CD4-positive, alpha-beta T cell (primary cell): Measurements from ENCODE around the gene CRYAA. TPM values are rescaled to one million over a fixed set of nuclear protein-coding genes. Genes with fewer than 3 reads are reported as not detected.
"Not testable (repeated sequence)": the region's sequence is repeated elsewhere in the genome, so short reads cannot be mapped to it uniquely, and the experiment has no call there.

ENCODE experiments used
- ATAC-seq: fragments of 200-7000 bp; cut with Tn5 transposase; one replicate; pipeline ENCODE4 v1.10.0; 2022; ENCODE audit warnings: mild to moderate bottlenecking; ENCODE audit not compliant: poor library complexity
- CTCF ChIA-PET: fragments of 350-600 bp; sonication (Branson Sonifier 250); formaldehyde crosslinking; loops from one replicate; lab custom pipeline; 2021; ENCODE audit warnings: antibody characterized with exemption, inconsistent platforms; lab: Charles Lee
- POLR2A ChIA-PET: fragments of 350-600 bp; sonication (Branson Sonifier 250); formaldehyde crosslinking; loops from one replicate; lab custom pipeline; 2021; ENCODE audit warnings: antibody characterized with exemption, inconsistent platforms; lab: Charles Lee
- DNase-seq, 14 experiments: peaks; one replicate each; pipeline ENCODE4 v3.0.0-alpha.2; 2013 to 2020; ENCODE audit warnings: mixed read lengths in 2 of 14
- H3K27ac ChIP-seq, 2 donors: one replicate each; pipeline versions ENCODE4 v1.5.1 to v1.7.0; 2013; ENCODE audit warnings: low read length in 2 of 2, low read depth in 1 of 2, mild to moderate bottlenecking in 1 of 2
- H3K27me3 ChIP-seq, 2 experiments: 1 replicate in 1 of 2; 2 replicates in 1 of 2; pipeline versions ENCODE4 v1.6.1 to v1.7.0; 2013; ENCODE audit warnings: low read length in 2 of 2, control low read depth in 1 of 2, mild to moderate bottlenecking in 1 of 2, moderate library complexity in 1 of 2; ENCODE audit not compliant: insufficient read depth in 2 of 2, control insufficient read depth in 1 of 2
- H3K36me3 ChIP-seq: one replicate; pipeline ENCODE4 v1.6.1; 2013; ENCODE audit warnings: low read length, control low read depth; ENCODE audit not compliant: insufficient read depth
- H3K4me1 ChIP-seq: one replicate; pipeline ENCODE4 v1.6.1; 2013; ENCODE audit warnings: low read length, control low read depth; ENCODE audit not compliant: insufficient read depth
- H3K4me3 ChIP-seq: one replicate; pipeline ENCODE4 v1.5.1; 2013; ENCODE audit warnings: mild to moderate bottlenecking, low read length, moderate library complexity
- H3K9me3 ChIP-seq, 2 experiments: 1 replicate in 1 of 2; 2 replicates in 1 of 2; pipeline versions ENCODE4 v1.6.1 to v1.7.0; 2013; ENCODE audit warnings: low read length in 2 of 2, mild to moderate bottlenecking in 2 of 2, control low read depth in 1 of 2, moderate library complexity in 1 of 2; ENCODE audit not compliant: control insufficient read depth in 1 of 2, insufficient read depth in 1 of 2
- H3K27ac Mint-ChIP-seq: one replicate; pipeline ENCODE4 v1.8.0; 2020; ENCODE audit warnings: mixed read lengths
- H3K27me3 Mint-ChIP-seq: one replicate; pipeline ENCODE4 v1.8.0; 2021; ENCODE audit warnings: mixed read lengths
- H3K36me3 Mint-ChIP-seq: one replicate; pipeline ENCODE4 v1.8.0; 2021; ENCODE audit warnings: low read depth, mixed read lengths
- H3K4me1 Mint-ChIP-seq: one replicate; pipeline ENCODE4 v1.8.0; 2021; ENCODE audit warnings: low read depth, mixed read lengths
- H3K4me3 Mint-ChIP-seq: one replicate; pipeline ENCODE4 v1.8.0; 2020; ENCODE audit warnings: mild to moderate bottlenecking, mixed read lengths
- H3K9me3 Mint-ChIP-seq: one replicate; pipeline ENCODE4 v1.8.0; 2020; ENCODE audit warnings: mixed read lengths
- intact Hi-C, 2 experiments: fragments of 100-400 bp; cut with DNase I in 1 of 2; cut with micrococcal nuclease in 1 of 2; formaldehyde crosslinking; loops; one replicate each; pipeline versions ENCODE4 v1.15.1 to v1.9.0; 2023 to 2025; cut with DNase I, micrococcal nuclease
- total RNA-seq, 174 experiments: library from RNA in 2 of 174; stranded (reverse) in 2 of 174; gene quantifications; one replicate each; pipeline ENCODE4 v1.2.3 and lab custom pipeline; 2021 to 2026

Gene CRYAA
- total RNA-seq, 2 experiments from 2014 or later, result not detected

DNA sequence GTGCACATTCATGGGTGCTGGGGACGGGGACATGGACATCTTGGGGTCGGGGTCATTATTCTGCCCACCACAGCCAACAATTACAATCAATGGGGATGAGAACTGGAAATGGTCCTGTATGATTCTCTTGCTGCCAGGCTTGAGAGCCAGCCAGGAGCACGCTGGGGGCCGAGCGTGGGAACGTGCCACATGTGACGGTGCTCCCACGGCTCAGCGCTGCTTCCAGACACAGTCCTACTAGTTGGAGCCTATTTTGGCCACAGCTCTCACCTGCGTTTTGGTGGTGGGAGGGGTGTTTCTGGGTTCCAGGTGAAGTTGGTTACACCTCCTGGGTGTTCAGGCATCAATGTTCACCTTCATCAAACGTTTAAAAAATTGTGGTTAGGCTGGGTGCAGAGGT is 19.5 kb upstream of the CRYAA start:
- ATAC-seq, H3K4me1 Mint-ChIP-seq, H3K27me3 Mint-ChIP-seq, H3K4me3 ChIP-seq, H3K9me3 Mint-ChIP-seq, H3K4me1 ChIP-seq, H3K27ac ChIP-seq, H3K9me3 ChIP-seq, DNase-seq, H3K36me3 Mint-ChIP-seq, intact Hi-C loops, H3K27ac Mint-ChIP-seq, POLR2A ChIA-PET, H3K4me3 Mint-ChIP-seq, CTCF ChIA-PET, H3K27me3 ChIP-seq, H3K36me3 ChIP-seq: not testable (repeated sequence)

DNA sequence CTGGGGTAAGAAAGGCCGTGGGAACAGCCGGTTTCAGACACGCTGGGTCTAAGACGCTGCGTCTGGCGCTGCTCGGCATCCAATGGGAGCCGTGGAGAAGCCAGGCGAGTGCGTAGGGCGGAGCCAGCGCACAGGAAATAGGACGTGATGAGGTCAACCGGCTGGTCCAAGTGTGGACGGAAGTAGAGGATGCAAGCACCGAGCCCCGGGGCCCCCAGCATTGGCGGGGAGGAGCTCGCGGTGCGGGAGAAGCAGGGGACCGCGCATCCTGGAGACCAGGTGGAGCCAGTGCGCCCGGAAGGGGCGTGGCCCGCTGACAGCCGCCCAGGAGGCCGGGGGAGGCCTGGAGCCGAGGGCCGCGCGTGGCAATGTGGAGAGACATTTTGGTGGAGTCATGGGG is 15.2 kb upstream of the CRYAA start:
- CTCF ChIA-PET, H3K9me3 Mint-ChIP-seq, H3K36me3 ChIP-seq, H3K4me3 ChIP-seq, H3K4me1 ChIP-seq, H3K27ac ChIP-seq, DNase-seq, H3K27me3 Mint-ChIP-seq, ATAC-seq, H3K4me1 Mint-ChIP-seq, H3K36me3 Mint-ChIP-seq, H3K9me3 ChIP-seq, POLR2A ChIA-PET, H3K27me3 ChIP-seq, H3K27ac Mint-ChIP-seq, intact Hi-C loops, H3K4me3 Mint-ChIP-seq: not testable (repeated sequence)

DNA sequence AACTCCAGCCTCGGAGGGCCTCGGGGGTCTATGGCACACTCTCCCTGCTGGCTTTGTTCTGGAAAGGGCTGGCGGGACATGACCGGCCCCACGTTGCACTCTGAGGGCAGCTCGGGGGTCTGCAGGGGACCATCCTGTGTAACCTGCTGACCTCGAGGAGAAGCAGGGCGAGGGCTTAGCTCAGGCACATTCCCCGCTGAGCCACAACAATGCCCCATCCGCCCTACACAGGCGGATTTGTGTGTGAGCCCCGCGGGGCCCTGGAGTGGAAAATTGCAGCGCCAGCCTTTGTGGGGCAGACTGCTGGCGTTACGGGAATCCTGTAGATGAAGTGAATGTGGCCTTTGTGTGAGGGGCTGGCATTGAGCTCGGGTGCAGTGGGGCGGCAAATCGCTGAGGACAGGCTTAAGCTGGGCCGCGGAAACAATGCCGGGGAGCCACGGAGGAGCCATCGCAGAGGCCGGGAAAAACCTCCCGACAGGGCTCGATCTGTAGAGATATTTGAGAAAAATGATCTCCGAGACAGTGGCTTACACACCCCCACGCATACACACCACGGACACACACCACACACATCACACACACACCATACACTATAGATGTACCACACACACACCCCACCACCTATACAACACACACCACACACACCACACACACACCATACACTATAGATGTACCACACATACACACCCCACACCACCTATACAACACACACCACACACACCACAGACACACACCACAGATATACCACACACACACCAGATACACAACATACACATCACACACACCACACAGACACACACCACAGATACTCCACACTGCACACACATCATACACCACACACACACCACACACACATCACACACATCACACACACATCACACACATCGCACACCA is 9.3 kb upstream of the CRYAA start:
- H3K27ac Mint-ChIP-seq, H3K27me3 ChIP-seq, CTCF ChIA-PET, H3K4me3 ChIP-seq, POLR2A ChIA-PET, H3K36me3 ChIP-seq, H3K27ac ChIP-seq, ATAC-seq, H3K9me3 Mint-ChIP-seq, DNase-seq, H3K4me1 Mint-ChIP-seq, H3K4me3 Mint-ChIP-seq, H3K27me3 Mint-ChIP-seq, H3K36me3 Mint-ChIP-seq, H3K9me3 ChIP-seq, H3K4me1 ChIP-seq, intact Hi-C loops: not testable (repeated sequence)

DNA sequence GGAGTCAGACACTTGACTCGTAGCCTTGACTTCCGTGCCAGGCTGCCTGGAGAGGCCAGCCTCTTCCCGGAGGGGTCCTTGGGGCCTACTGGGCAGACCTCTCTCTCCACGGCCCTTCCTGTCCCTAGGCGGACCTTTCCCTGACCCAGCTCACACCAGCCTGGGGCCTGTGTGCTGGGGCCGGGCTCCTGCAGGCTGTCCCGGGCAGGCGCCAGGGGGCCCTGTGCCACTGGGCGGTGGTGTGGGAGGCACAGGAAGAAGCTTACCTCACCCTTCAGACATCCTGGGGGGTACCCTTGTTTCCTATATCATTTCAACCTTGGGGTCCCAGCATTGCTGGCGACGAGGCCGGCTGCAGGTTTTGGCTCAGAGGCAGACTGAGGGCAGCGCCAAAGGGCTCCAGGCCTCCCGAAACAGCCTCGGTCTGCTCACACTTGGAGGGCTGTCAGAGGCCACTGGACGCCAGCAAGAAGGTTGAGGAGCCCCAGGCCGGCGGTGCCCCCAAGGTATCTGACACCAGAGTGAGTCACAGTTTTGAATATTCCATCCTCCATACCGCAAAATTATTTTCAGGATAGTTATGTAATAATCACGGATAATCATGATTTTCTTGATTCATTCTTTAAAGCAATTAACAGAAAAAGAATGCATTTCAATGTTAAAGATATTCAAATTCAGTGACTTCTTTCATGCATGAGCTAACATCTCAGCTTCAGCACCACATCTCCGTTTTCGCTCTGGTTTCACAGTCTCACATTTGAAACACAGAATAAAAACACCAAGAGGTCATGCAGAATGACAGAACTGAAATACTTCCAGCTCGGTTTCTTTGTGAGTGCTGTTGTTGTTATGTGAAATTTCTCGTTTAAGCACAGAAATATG is 6.7 kb upstream of the CRYAA start:
- POLR2A ChIA-PET, H3K27ac ChIP-seq: not testable (repeated sequence)

DNA sequence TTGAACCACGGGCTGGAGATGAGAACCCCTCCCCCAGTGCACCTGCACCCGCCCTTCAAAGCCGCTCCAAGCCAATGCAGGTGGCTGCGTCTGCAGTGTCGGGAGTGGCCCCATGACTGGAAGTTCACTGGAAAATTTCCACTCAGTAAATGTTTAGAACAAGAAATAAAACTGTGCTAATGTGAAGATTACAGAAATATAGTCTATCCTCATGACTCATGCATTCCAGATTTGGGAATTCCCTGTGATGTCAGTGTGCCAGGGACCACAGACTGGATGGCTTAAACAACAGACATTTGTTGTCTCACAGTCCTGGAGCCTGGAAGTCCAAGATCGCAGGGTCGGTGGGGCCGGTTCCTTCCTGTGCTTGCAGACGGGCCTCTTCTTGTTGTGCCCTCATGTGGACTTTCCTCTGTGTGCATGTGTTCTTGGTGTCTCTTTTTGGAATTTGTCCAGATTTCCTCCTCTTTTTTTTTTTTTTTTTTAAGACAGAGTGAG is 6.1 kb upstream of the CRYAA start:
- H3K9me3 ChIP-seq, intact Hi-C loops, H3K4me1 Mint-ChIP-seq, POLR2A ChIA-PET, CTCF ChIA-PET, H3K27me3 Mint-ChIP-seq, H3K27me3 ChIP-seq, H3K9me3 Mint-ChIP-seq, DNase-seq, H3K36me3 ChIP-seq, H3K27ac Mint-ChIP-seq, ATAC-seq, H3K4me1 ChIP-seq, H3K27ac ChIP-seq, H3K4me3 Mint-ChIP-seq, H3K36me3 Mint-ChIP-seq, H3K4me3 ChIP-seq: not testable (repeated sequence)

More for the DNA sequence above, 6.7 kb upstream of the CRYAA start:
- DNase-seq, CTCF ChIA-PET, H3K27me3 ChIP-seq, H3K36me3 Mint-ChIP-seq, H3K27me3 Mint-ChIP-seq, H3K9me3 ChIP-seq, H3K27ac Mint-ChIP-seq, H3K4me3 ChIP-seq, H3K36me3 ChIP-seq, H3K4me1 Mint-ChIP-seq, H3K4me1 ChIP-seq, H3K9me3 Mint-ChIP-seq, H3K4me3 Mint-ChIP-seq, ATAC-seq, intact Hi-C loops: not testable (repeated sequence)

DNA sequence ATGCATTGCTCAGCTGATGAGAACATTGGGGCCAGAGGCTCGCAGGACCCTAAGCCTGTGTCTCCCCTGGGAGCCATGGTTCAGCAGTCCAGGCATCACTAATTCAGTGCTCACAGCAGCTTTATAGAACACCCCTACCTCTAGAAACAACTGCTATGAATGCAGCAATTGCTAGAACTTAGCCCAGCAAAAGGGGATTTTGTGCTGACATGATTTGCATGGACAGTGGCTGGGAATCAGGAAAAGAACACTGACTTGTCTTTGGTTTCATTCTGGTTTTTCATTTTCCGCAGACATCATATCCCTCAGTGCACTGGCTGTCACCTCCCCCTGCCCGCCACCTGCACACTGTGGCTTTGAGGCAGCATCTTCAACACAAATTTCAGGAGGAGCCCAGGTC is 4.0 kb upstream of the CRYAA start:
- H3K4me1 Mint-ChIP-seq, H3K36me3 Mint-ChIP-seq, H3K9me3 ChIP-seq, intact Hi-C loops, H3K27ac Mint-ChIP-seq, H3K36me3 ChIP-seq, H3K4me3 Mint-ChIP-seq, DNase-seq, H3K27ac ChIP-seq, H3K9me3 Mint-ChIP-seq, H3K4me3 ChIP-seq, CTCF ChIA-PET, H3K27me3 Mint-ChIP-seq, ATAC-seq, H3K27me3 ChIP-seq, H3K4me1 ChIP-seq, POLR2A ChIA-PET: not testable (repeated sequence)
